ENCODE data around the gene RBBP5. TPM values are rescaled to one million over a fixed set of nuclear protein-coding genes. Genes with fewer than 3 reads are reported as not detected.

RBBP5 gene
- total RNA-seq, 4 donors from 2014 or later: 19.4 to 86.5 (median 41.6) TPM

DNA sequence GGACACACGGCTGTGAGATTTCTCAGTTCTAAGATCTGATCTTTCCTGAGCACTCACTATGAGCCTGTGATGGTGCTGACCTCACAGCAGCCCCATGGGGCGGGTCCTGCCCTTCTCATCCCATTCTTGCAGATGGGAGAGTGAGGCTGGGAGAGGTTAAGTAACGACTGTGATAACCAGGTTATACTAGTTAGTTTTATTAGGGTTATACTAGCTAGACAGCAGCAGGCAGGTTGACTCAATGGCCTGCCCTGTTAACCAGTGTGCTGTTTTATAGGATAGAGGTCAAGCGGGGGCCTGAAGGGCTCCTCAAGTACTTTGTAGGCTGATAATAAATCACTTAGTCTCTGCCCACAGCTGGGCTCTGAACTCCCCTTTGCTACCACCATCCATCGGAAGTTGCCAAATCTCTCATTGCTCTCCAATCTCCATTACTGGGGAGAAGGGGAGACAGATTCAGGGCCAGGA is 74.0 kb downstream of the RBBP5 start:
- DNase-seq: no peak
- Histone ChIP-seq H3K9me3 (no peaks in the 10 kb centered on the region), H3K36me3 (no peaks in the 10 kb centered on the region), H3K4me3 (replicated peaks in 1 of 3) (no peak overlapping the region), H3K27ac (no peak overlapping the region), H3K4me1 (no peaks in the 10 kb centered on the region), H3K27me3 (no peaks in the 10 kb centered on the region)
- 71 to 78% methylated on average over 4 to 5 of the region's 5 CpGs for WGBS, 2 donors
- intact Hi-C loops (cut with DNase I): no loop called here
- TF ChIP-seq CTCF (IDR thresholded peaks at IDR 0.05) (no peak), POLR2A (IDR thresholded peaks at IDR 0.05) (no peak)

DNA sequence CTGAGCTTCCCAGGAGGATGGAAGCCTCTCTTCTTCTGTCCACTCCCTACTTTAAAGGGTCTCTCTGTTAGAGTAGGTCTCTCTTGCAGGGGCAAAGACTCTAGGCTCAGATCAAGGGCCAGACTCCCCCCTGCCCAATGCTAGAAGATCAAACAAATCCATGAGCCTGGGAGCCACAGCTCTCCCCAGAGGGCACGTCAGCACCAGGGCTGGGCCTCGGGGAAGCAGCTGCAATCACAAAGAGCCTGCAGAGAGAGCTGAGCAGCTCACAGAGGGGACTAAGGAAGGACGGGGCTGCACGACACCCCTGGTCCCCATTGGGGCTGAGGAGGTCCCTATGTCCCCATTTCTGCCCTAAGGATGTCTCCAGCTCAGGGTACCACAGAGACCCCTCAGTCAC is 74.9 kb downstream of the RBBP5 start:
- intact Hi-C loops (cut with DNase I): no loop called here
- H3K27ac ChIP-seq: no peak overlapping the region

DNA sequence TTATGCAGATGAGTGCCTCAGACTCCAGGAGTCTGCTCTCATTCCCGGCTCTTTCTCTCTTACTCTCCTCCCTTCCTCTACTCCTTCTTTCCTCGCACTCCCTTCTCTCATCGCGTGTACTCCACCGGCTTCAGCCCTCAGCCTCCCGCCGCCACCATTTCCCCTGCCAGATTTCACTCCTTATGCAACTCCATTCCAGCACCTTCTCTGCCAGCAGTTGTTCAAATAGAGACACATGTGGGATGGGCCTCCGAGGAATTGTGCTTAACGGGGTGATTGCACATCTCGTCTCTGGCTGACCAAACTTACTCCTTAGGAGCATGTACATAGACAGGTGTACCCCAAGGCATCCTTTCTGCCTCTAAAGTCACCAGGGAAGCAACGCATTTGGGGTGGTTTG is 76.6 kb downstream of the RBBP5 start:
- 31 to 40% methylated on average over 11 of the region's 11 CpGs for WGBS, 2 donors
- TF ChIP-seq CTCF (IDR thresholded peaks at IDR 0.05) (no peak), POLR2A (IDR thresholded peaks at IDR 0.05) (no peak)
- no peak overlapping the region for H3K27ac ChIP-seq
- no peaks in the 10 kb centered on the region for H3K36me3 ChIP-seq
- H3K4me3 ChIP-seq (replicated peaks in 1 of 3): no peak overlapping the region
- H3K4me1 ChIP-seq: no peaks in the 10 kb centered on the region
- no peak for DNase-seq
- H3K27me3 ChIP-seq: no peaks in the 10 kb centered on the region
- intact Hi-C loops (cut with DNase I): no loop called here
- H3K9me3 ChIP-seq: no peaks in the 10 kb centered on the region

More for the DNA sequence above, 74.9 kb downstream of the RBBP5 start:
- no peaks in the 10 kb centered on the region for H3K36me3 ChIP-seq
- no peak for DNase-seq
- 41 to 58% methylated on average over 4 of the region's 4 CpGs for WGBS, 2 donors
- no peaks in the 10 kb centered on the region for H3K9me3 ChIP-seq
- no peaks in the 10 kb centered on the region for H3K27me3 ChIP-seq
- no peak overlapping the region for H3K4me3 ChIP-seq (replicated peaks in 1 of 3)
- TF ChIP-seq POLR2A (IDR thresholded peaks at IDR 0.05) (no peak), CTCF (IDR thresholded peaks at IDR 0.05) (no peak)
- H3K4me1 ChIP-seq: no peaks in the 10 kb centered on the region

DNA sequence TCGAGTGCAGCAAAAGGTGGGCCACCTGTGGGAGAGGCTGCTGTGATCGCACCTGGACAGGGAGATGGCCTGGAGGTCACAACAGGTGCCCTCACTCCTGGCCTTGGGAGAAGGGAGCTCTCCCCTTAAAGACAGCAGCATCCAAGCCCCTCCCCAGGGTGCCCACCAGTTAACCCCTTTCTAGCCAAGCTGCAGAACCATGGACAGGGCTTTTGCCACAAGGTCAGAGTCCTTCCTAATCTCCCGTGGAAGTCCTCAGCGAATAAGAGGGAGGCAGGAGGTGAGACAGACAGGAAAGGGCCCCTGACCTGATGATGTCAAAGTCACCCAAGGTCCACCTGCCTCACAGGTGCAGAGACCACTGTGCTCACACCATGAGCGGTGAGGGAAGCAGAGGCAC is 77.0 kb downstream of the RBBP5 start:
- intact Hi-C loops (cut with DNase I): no loop called here
- no peaks in the 10 kb centered on the region for H3K9me3 ChIP-seq
- no peaks in the 10 kb centered on the region for H3K27me3 ChIP-seq
- H3K4me1 ChIP-seq: no peaks in the 10 kb centered on the region
- no peak for TF ChIP-seq CTCF (IDR thresholded peaks at IDR 0.05)
- no peak for TF ChIP-seq POLR2A (IDR thresholded peaks at IDR 0.05)
- H3K4me3 ChIP-seq (replicated peaks in 1 of 3): no peak overlapping the region
- H3K27ac ChIP-seq: no peak overlapping the region
- no peaks in the 10 kb centered on the region for H3K36me3 ChIP-seq
- DNase-seq: no peak
- 31 to 42% methylated on average over 3 to 5 of the region's 5 CpGs for WGBS, 2 donors

GRCh38 chr1:205043866-205044265 is 77.9 kb downstream of the RBBP5 start:
- no peak overlapping the region for H3K27ac ChIP-seq
- TF ChIP-seq CTCF (IDR thresholded peaks at IDR 0.05) (no peak), POLR2A (IDR thresholded peaks at IDR 0.05) (no peak)
- no peaks in the 10 kb centered on the region for H3K4me1 ChIP-seq
- H3K36me3 ChIP-seq: no peaks in the 10 kb centered on the region
- no peak for DNase-seq
- no peak overlapping the region for H3K4me3 ChIP-seq (replicated peaks in 1 of 3)
- intact Hi-C loops (cut with DNase I): no loop called here
- 27 to 43% methylated on average over 4 of the region's 4 CpGs for WGBS, 2 donors
- no peaks in the 10 kb centered on the region for H3K27me3 ChIP-seq
- H3K9me3 ChIP-seq: no peaks in the 10 kb centered on the region
